Keratinocyte (primary cell): ENCODE data around the gene DRD3. TPM values are rescaled to one million over a fixed set of nuclear protein-coding genes. Genes with fewer than 3 reads are reported as not detected.

ENCODE experiments used
- DNase-seq: peaks from one replicate; pipeline ENCODE4 v3.0.0-alpha.2; 2011; ENCODE audit warnings: low read depth, missing footprints, low spot score
- FAIRE-seq: peaks from 2 replicates; lab custom pipeline; 2011; peaks lifted over from hg19 to GRCh38; lab: Jason Lieb, UNC
- H2AFZ ChIP-seq: 2 replicates; pipeline ENCODE4 v1.6.0; 2012; ENCODE audit warnings: low read length, control low read depth, inconsistent platforms; ENCODE audit not compliant: control insufficient read depth
- H3K27ac ChIP-seq: 2 replicates; pipeline ENCODE4 v1.5.1; 2011; ENCODE audit warnings: low read length; ENCODE audit not compliant: control insufficient read depth, insufficient read depth
- H3K27me3 ChIP-seq: 3 replicates; pipeline ENCODE4 v1.6.0; 2011; ENCODE audit warnings: low read length; ENCODE audit not compliant: control insufficient read depth, insufficient read depth; ENCODE audit errors: extremely low read depth
- H3K36me3 ChIP-seq, 2 experiments: 2 replicates in 1 of 2; 3 replicates in 1 of 2; pipeline ENCODE4 v1.5.1; 2011; ENCODE audit warnings: low read length in 2 of 2, mild to moderate bottlenecking in 1 of 2; ENCODE audit not compliant: control insufficient read depth in 2 of 2, insufficient read depth in 2 of 2; ENCODE audit errors: extremely low read depth in 1 of 2
- H3K4me1 ChIP-seq: 3 replicates; pipeline ENCODE4 v1.5.1; 2011; ENCODE audit warnings: low read length; ENCODE audit not compliant: control insufficient read depth, insufficient read depth; ENCODE audit errors: extremely low read depth
- H3K4me2 ChIP-seq: 3 replicates; pipeline ENCODE4 v1.6.0; 2011; ENCODE audit warnings: low read depth, low read length; ENCODE audit not compliant: control insufficient read depth, insufficient read depth; ENCODE audit errors: extremely low read depth
- H3K4me3 ChIP-seq, 3 experiments: fragments of 200-600 bp in 1 of 3; sonication (generic) in 1 of 3; 2 replicates in 2 of 3; 3 replicates in 1 of 3; pipeline ENCODE4 v1.5.1; 2011 to 2016; ENCODE audit warnings: low read length in 3 of 3, mild to moderate bottlenecking in 3 of 3, control low read depth in 2 of 3, inconsistent platforms in 1 of 3, low read depth in 1 of 3, mixed read lengths in 1 of 3, mixed run types in 1 of 3, moderate library complexity in 1 of 3; ENCODE audit not compliant: control insufficient read depth in 2 of 3, insufficient read depth in 2 of 3; ENCODE audit errors: extremely low read depth in 1 of 3
- H3K79me2 ChIP-seq: 2 replicates; pipeline ENCODE4 v1.6.0; 2012; ENCODE audit warnings: low read length; ENCODE audit not compliant: control insufficient read depth, insufficient read depth
- H3K9ac ChIP-seq: 3 replicates; pipeline ENCODE4 v1.6.0; 2011; ENCODE audit warnings: low read length; ENCODE audit not compliant: control insufficient read depth, insufficient read depth; ENCODE audit errors: extremely low read depth
- H3K9me1 ChIP-seq: 3 replicates; pipeline ENCODE4 v1.6.0; 2011; ENCODE audit warnings: low read length; ENCODE audit not compliant: control insufficient read depth, insufficient read depth; ENCODE audit errors: extremely low read depth
- H3K9me3 ChIP-seq: 2 replicates; pipeline ENCODE4 v1.5.1; 2012; ENCODE audit warnings: low read depth, low read length; ENCODE audit not compliant: control insufficient read depth
- H4K20me1 ChIP-seq: 3 replicates; pipeline ENCODE4 v1.6.0; 2011; ENCODE audit warnings: low read length; ENCODE audit not compliant: control insufficient read depth, insufficient read depth; ENCODE audit errors: extremely low read depth
- CTCF ChIP-seq, 3 experiments: IDR thresholded peaks in 1 of 3; conservative IDR thresholded peaks in 1 of 3; optimal IDR thresholded peaks in 1 of 3; 2 replicates in 2 of 3; 3 replicates in 1 of 3; pipeline versions ENCODE3 to v1.5.1; 2011; ENCODE audit warnings: low read length in 3 of 3, mild to moderate bottlenecking in 3 of 3, moderate library complexity in 2 of 3, control low read depth in 1 of 3, inconsistent platforms in 1 of 3; ENCODE audit not compliant: insufficient read depth in 2 of 3; ENCODE audit errors: extremely low read depth in 1 of 3
- EZH2 ChIP-seq: IDR thresholded peaks from one replicate; pipeline ENCODE4 v1.6.1; 2012; ENCODE audit warnings: inconsistent platforms, mild to moderate bottlenecking, low read length, moderate library complexity
- dilution Hi-C: fragments of 300-500 bp; cut with MboI; formaldehyde crosslinking; loops from one replicate; pipeline ENCODE4 v1.7.0; 2020; ENCODE audit warnings: low sequenced_read_pairs; ENCODE audit not compliant: extremely low pct_ligation_motif_present
- polyA minus RNA-seq, 3 experiments: library from RNA; depleted of rRNA, polyadenylated mRNA; stranded (reverse); fragments of >200 nt; gene quantifications; 1 replicate in 1 of 3; 2 replicates in 1 of 3; 3 replicates in 1 of 3; pipeline ENCODE4 v1.2.3, GENCODE V29; 2011
- polyA plus RNA-seq, 5 experiments: library from polyadenylated mRNA; depleted of rRNA in 3 of 5; stranded (reverse) in 3 of 5; stranded (forward) in 1 of 5; unstranded in 1 of 5; fragments of >200 nt; gene quantifications; 1 replicate in 1 of 5; 2 replicates in 3 of 5; 3 replicates in 1 of 5; pipeline versions ENCODE4 v1.2.1 to v1.2.3, GENCODE V29; 2011 to 2012; ENCODE audit warnings: missing spikeins in 2 of 5, low read depth in 1 of 5, low replicate concordance in 1 of 5

DRD3 gene
- polyA plus RNA-seq = not detected in 3 replicates
- polyA plus RNA-seq (2011; ENCODE audit: low read depth) = not detected
- not detected in 2 replicates for polyA plus RNA-seq (2011; cell fraction: cytosol; rRNA removed)
- polyA plus RNA-seq (2011; cell fraction: nucleus; rRNA removed) = not detected in 2 replicates
- polyA plus RNA-seq (2012; ENCODE audit: low replicate concordance) = not detected in 2 replicates
- polyA minus RNA-seq = not detected in 3 replicates
- not detected for polyA minus RNA-seq (2011; cell fraction: cytosol; rRNA and poly(A)+ RNA removed)
- polyA minus RNA-seq (2011; cell fraction: nucleus; rRNA and poly(A)+ RNA removed) = not detected in 2 replicates

- H3K4me3 ChIP-seq = no peak within 1 kb of the TSS
- dilution Hi-C loops = no loop called here
- no peaks in the 10 kb centered on the region for H3K36me3 ChIP-seq
- H3K27me3 ChIP-seq = no peaks in the 10 kb centered on the region
- no peaks in the 10 kb centered on the region for H3K4me1 ChIP-seq
- no peak for TF ChIP-seq EZH2
- TF ChIP-seq CTCF (optimal IDR thresholded peaks at IDR 0.05 in 1 of 3, IDR thresholded peaks at IDR 0.05 in 1 of 3, conservative IDR thresholded peaks at IDR 0.05 in 1 of 3; ENCODE audit: extremely low read depth in 1 of 3, insufficient read depth in 2 of 3, low read length in 3 of 3) = no peak
- H4K20me1 ChIP-seq = no peaks in the 10 kb centered on the region
- no peak for FAIRE-seq
- H3K4me2 ChIP-seq = no peak within 1 kb of the TSS
- H3K9me1 ChIP-seq = no peaks in the 10 kb centered on the region
- DNase-seq = no peak
- no peaks in the 10 kb centered on the region for H3K79me2 ChIP-seq
- no peak within 1 kb of the TSS for H3K27ac ChIP-seq
- no peak within 1 kb of the TSS for H2AFZ ChIP-seq
- H3K9me3 ChIP-seq = no peaks in the 10 kb centered on the region
- H3K9ac ChIP-seq = no peak within 1 kb of the TSS
Measured at GRCh38 chr3:114178770-114179368, at the start of gene DRD3. Gene DRD3 (minus strand): TSS chr3:114179052. CDS start chr3:114171992, 7,060 bp downstream.

GRCh38 chr3:114227076-114227475 lies 48.2 kb upstream of the DRD3 start:
- no peak for FAIRE-seq
- H3K4me2 ChIP-seq = no peak overlapping the region
- no peak overlapping the region for H3K27ac ChIP-seq
- no peaks in the 10 kb centered on the region for H3K9me1 ChIP-seq
- H3K4me1 ChIP-seq = no peaks in the 10 kb centered on the region
- H3K9ac ChIP-seq = no peak overlapping the region
- DNase-seq = no peak
- TF ChIP-seq EZH2 (no peak), CTCF (optimal IDR thresholded peaks at IDR 0.05 in 1 of 3, IDR thresholded peaks at IDR 0.05 in 1 of 3, conservative IDR thresholded peaks at IDR 0.05 in 1 of 3; ENCODE audit: extremely low read depth in 1 of 3, insufficient read depth in 2 of 3, low read length in 3 of 3) (no peak)
- H4K20me1 ChIP-seq = no peaks in the 10 kb centered on the region
- H3K4me3 ChIP-seq = no peak overlapping the region
- H3K36me3 ChIP-seq = no peaks in the 10 kb centered on the region
- no peaks in the 10 kb centered on the region for H3K9me3 ChIP-seq
- H3K27me3 ChIP-seq = no peaks in the 10 kb centered on the region
- dilution Hi-C loops = no loop called here
- no peak overlapping the region for H2AFZ ChIP-seq
- no peaks in the 10 kb centered on the region for H3K79me2 ChIP-seq
